H1 (cell line): ENCODE results near the gene YBX2. TPM values are rescaled to one million over a fixed set of nuclear protein-coding genes. Genes with fewer than 3 reads are reported as not detected.

Experiments used
- POLR2A ChIP-seq, 2 experiments: IDR thresholded peaks; 1 replicate in 1 of 2; 2 replicates in 1 of 2; pipeline ENCODE4 v1.6.1; 2011; ENCODE audit warnings: low read depth in 2 of 2, low read length in 2 of 2, mild to moderate bottlenecking in 2 of 2; ENCODE audit errors: control extremely low read depth in 1 of 2
- polyA plus RNA-seq, 7 experiments: library from polyadenylated mRNA; depleted of rRNA in 3 of 7; stranded (reverse) in 5 of 7; unstranded in 2 of 7; fragments of >200 nt in 5 of 7; fragments of 200-250 nt in 2 of 7; gene quantifications; 1 replicate in 5 of 7; 2 replicates in 1 of 7; 4 replicates in 1 of 7; pipeline versions ENCODE4 v1.2.1 to v1.2.3, GENCODE V29; 2011 to 2013; ENCODE audit warnings: missing spikeins in 2 of 7, mixed read lengths in 2 of 7
- total RNA-seq: library from RNA; stranded (reverse); fragmentation: NEBNext Ultra II Directional; extraction: Animal tissue kit (Norgen Biotek cat#: 25700); gene quantifications from 2 replicates; pipeline ENCODE4 v1.2.1, GENCODE V29; 2021
- TF ChIP-seq, protein P1 (sequence below): fragments of 300-600 bp; sonication (generic); IDR thresholded peaks from 2 replicates; pipeline ENCODE4 v1.7.1; 2012; ENCODE audit warnings: low read length, moderate library complexity, mild to moderate bottlenecking, inconsistent platforms; ENCODE audit not compliant: insufficient replicate concordance

Gene YBX2
- total and polyA plus RNA-seq, 2 of the 8 experiments (the other 6 are each of a cell fraction or from before 2014, with no cell fraction given): 19.2 to 30.5 TPM

DNA sequence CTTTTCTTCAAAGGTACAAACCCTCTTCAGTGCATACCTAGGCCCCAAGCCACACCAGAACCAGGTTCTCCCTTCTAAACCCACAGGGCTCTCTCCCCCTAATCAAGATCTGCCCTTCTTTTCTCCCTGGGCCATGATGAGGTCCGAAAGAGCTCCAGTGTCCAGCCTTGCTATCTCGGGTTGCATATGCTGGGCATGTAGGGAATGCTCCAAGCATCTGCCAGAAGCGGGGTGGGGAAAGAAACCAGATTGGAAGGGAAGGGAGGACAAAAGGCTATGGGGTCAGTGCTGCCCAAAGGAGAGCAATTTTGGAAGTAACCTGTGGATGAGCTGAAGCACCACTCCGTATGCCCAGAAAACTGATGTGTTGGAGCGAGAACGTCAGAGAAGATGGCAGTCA, 45.2 kb downstream of the YBX2 start (continued):
- TF ChIP-seq, protein P1, sequence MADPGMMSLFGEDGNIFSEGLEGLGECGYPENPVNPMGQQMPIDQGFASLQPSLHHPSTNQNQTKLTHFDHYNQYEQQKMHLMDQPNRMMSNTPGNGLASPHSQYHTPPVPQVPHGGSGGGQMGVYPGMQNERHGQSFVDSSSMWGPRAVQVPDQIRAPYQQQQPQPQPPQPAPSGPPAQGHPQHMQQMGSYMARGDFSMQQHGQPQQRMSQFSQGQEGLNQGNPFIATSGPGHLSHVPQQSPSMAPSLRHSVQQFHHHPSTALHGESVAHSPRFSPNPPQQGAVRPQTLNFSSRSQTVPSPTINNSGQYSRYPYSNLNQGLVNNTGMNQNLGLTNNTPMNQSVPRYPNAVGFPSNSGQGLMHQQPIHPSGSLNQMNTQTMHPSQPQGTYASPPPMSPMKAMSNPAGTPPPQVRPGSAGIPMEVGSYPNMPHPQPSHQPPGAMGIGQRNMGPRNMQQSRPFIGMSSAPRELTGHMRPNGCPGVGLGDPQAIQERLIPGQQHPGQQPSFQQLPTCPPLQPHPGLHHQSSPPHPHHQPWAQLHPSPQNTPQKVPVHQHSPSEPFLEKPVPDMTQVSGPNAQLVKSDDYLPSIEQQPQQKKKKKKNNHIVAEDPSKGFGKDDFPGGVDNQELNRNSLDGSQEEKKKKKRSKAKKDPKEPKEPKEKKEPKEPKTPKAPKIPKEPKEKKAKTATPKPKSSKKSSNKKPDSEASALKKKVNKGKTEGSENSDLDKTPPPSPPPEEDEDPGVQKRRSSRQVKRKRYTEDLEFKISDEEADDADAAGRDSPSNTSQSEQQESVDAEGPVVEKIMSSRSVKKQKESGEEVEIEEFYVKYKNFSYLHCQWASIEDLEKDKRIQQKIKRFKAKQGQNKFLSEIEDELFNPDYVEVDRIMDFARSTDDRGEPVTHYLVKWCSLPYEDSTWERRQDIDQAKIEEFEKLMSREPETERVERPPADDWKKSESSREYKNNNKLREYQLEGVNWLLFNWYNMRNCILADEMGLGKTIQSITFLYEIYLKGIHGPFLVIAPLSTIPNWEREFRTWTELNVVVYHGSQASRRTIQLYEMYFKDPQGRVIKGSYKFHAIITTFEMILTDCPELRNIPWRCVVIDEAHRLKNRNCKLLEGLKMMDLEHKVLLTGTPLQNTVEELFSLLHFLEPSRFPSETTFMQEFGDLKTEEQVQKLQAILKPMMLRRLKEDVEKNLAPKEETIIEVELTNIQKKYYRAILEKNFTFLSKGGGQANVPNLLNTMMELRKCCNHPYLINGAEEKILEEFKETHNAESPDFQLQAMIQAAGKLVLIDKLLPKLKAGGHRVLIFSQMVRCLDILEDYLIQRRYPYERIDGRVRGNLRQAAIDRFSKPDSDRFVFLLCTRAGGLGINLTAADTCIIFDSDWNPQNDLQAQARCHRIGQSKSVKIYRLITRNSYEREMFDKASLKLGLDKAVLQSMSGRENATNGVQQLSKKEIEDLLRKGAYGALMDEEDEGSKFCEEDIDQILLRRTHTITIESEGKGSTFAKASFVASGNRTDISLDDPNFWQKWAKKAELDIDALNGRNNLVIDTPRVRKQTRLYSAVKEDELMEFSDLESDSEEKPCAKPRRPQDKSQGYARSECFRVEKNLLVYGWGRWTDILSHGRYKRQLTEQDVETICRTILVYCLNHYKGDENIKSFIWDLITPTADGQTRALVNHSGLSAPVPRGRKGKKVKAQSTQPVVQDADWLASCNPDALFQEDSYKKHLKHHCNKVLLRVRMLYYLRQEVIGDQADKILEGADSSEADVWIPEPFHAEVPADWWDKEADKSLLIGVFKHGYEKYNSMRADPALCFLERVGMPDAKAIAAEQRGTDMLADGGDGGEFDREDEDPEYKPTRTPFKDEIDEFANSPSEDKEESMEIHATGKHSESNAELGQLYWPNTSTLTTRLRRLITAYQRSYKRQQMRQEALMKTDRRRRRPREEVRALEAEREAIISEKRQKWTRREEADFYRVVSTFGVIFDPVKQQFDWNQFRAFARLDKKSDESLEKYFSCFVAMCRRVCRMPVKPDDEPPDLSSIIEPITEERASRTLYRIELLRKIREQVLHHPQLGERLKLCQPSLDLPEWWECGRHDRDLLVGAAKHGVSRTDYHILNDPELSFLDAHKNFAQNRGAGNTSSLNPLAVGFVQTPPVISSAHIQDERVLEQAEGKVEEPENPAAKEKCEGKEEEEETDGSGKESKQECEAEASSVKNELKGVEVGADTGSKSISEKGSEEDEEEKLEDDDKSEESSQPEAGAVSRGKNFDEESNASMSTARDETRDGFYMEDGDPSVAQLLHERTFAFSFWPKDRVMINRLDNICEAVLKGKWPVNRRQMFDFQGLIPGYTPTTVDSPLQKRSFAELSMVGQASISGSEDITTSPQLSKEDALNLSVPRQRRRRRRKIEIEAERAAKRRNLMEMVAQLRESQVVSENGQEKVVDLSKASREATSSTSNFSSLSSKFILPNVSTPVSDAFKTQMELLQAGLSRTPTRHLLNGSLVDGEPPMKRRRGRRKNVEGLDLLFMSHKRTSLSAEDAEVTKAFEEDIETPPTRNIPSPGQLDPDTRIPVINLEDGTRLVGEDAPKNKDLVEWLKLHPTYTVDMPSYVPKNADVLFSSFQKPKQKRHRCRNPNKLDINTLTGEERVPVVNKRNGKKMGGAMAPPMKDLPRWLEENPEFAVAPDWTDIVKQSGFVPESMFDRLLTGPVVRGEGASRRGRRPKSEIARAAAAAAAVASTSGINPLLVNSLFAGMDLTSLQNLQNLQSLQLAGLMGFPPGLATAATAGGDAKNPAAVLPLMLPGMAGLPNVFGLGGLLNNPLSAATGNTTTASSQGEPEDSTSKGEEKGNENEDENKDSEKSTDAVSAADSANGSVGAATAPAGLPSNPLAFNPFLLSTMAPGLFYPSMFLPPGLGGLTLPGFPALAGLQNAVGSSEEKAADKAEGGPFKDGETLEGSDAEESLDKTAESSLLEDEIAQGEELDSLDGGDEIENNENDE: no peak
- TF ChIP-seq POLR2A (IDR thresholded peaks at IDR 0.05; ENCODE audit: control extremely low read depth in 1 of 2, low read depth in 2 of 2, low read length in 2 of 2): no peak
